NK-92 treated with Interleukin-12 subunit alpha and Interleukin-12 subunit beta, amount 100 ng/mL, for 24 hours (cell line): ENCODE data around the gene OR52M1.
A peak's percentile ranks its signal among the peaks of the same experiment; 100 is the strongest.
"Not testable (repeated sequence)": the region's sequence is repeated elsewhere in the genome, so short reads cannot be mapped to it uniquely, and the experiment has no call there.

Source experiments
- DNase-seq: peaks from one replicate; lab custom pipeline; 2025; lab: John Stamatoyannopoulos, UW

OR52M1 gene, protein sequence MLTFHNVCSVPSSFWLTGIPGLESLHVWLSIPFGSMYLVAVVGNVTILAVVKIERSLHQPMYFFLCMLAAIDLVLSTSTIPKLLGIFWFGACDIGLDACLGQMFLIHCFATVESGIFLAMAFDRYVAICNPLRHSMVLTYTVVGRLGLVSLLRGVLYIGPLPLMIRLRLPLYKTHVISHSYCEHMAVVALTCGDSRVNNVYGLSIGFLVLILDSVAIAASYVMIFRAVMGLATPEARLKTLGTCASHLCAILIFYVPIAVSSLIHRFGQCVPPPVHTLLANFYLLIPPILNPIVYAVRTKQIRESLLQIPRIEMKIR

DNA sequence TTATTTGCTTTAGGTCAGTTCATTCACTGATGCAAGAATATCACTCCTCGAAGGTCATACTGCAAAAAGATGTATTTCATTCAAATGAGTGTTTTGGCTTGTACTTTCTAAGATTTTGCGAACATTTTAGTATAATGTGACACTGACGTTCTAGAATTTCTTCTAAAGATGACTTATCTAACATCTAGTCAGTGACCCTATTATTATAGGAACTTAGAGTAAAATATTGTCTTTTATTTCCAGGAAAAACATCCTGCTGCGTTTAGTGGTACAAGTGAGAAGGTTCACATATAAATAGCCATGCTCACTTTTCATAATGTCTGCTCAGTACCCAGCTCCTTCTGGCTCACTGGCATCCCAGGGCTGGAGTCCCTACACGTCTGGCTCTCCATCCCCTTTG, at the start of gene OR52M1:
Gene OR52M1, plus strand, starts transcription at position 301 of the 400 bp plus-strand sequence. Its CDS starts 0 bp downstream, at position 301.
- DNase-seq = no peak

DNA sequence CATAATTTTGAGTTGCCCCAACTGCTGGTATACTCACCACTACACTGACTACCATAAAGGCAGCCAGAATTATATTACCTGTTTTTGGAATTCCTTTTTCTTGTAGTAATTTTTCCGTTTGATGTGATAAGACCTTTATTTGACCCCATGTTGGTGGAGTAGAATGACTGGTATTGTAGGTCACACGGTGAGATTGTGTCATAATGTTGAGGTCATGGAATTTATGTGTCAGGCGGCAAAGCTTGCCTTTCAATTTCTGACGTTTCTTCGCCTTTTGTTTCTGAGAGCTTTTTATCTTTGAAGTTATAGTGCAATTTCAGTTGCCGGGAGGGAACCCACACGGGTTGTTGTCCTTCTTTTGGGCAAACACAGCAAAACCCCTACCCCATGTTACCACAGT, 49.5 kb upstream of the OR52M1 start:
- no peak for DNase-seq

DNA sequence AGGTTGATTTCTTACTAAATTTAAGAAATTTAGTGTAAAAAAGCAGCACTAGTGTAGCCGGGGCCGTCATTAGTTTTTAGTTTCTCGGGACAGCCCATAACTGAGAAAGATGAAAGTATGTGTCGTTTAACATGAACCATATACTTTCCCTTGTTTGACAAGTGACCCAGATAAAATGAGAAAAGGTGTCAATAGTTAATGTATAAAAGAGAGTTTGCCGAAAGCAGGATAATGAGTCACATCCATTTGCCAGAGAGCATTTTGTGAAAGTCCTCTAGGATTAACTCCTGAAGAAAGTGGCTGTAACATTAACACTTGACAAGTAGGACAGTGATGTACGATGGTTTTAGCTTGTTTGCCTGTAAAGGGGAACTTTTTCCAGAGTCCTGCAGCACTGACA, 49.0 kb upstream of the OR52M1 start:
- DNase-seq = no peak

DNA sequence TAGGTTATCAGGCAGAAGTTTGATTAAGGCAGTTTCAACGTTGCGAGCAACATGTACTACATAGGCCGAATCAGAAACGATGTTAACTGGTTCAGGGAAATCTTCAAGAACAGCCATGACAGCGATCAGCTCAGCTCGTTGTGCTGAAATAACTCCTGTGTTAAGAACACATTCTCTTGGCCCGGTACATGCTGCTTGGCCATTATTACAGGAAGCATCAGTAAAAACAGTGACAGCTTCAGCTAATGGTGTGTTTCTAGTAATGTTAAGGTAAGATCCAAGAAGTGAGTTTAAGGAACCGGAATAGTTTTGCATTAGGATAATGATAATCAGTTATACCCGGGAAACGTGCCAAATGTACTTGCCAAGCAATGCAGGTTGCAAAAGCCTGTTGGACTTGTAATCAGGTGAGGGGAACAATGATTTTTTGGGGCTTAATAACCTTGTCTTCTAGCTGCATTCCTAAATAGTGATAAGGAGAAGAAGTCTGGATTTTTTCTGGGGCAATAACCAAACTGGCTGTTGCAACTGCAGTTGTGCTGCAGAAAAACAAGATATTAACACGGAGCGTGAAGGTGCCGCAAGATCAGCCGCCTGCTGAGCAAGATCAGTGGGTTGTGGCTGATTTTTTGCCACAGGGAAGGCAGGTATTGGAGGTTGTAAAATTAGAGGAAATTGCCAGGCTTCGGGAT, 48.3 kb upstream of the OR52M1 start:
- DNase-seq = no peak

DNA sequence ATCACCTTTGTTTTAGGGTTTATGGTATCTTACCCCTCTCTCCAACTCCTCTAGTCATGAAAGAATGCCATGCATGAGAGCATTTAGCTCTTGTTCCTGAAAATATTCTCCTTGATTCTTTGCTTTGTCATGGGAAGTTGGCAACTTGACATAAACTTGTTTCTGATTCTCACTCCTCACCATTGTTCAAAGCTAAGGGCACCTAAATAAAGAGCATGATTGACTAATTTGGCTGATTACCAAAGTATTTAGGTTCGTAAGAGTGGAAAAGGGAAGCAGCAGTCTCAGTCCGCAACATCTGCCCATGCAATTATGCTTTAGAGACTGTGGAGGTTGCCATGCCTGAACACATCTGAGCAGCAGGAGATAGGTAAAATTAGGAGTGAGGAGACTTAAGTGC, 36.1 kb upstream of the OR52M1 start:
- no peak for DNase-seq

DNA sequence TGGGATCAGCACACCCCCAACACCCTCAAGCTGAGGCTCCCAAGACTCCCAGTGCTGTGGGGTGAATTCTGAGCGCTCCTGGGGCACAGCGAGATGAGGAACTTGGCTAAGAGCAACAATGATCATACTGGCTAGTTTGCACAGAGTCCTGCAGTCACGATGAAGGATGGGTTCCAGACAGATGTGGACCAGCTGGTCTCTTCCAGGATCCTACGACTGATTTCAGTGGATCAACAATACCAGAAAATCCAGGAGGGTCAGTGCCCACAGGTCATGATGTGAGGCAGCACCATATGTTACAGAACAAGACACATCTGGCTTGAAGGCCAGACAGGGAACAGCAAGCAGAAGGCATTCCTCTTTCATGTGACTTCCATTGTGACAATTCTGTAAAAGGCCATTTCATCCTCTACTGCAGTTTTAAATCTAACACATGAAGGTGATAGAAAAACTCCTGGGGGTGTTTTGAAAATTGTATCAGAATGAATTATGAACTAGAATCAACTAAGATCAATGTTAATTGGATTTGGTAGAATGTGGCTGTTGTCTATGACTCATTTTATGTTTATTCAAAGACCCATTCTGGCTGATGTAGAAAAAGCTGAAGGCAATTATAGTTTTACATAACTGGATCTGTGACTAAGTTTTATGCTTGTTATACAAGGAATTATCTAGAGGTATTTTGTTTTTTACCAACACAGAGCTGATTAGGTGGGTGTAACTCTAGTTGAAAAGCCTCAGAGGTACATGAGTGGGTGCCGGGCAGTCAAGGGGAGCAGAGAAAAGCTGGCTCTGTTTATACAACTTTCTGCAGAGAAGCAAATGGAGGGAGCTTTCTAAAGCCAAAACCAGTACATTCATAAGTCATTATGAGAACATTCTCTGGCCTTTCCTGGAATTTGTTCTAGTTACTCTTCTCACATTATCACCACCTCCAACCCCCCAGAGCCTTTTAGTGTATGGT, 33.4 kb upstream of the OR52M1 start:
- DNase-seq = no peak

DNA sequence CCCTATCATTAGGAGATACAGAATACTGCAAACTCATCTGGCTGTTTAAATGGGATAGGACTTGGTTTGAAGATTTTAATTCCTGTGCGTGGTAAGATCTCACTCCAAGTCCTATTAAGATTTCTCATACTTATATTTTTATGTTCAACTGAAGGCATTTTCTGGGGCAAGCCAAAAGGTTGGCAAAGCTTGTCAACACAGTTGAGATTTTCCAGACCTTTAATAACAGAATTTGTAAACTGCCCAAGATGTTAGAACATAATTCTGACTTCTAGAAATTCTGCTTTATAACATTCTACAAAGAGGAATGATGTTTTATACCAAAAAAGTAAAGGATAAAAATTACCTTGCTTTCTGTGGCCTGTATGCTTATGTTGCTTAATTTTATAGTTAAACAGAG, 30.8 kb upstream of the OR52M1 start:
- DNase-seq = no peak

DNA sequence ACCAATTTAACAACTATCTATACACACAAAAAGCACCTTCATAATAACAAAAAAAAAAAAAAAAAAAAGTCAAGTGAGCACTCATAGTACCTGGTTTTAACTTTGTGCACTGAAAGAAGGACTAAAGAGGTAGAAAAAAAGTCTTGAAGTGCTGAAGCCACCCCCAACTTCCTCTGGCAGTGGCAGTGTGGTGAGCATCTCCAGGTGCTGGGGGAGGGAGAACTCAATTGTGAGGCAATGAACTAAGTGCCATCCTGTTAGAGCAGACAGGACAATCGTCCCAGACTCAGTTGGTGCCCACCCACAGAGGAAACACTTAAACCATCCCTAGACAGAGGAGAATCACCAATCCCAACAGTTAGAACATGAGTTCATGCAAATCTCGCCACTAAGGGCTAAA, 22.7 kb upstream of the OR52M1 start:
- DNase-seq = no peak

DNA sequence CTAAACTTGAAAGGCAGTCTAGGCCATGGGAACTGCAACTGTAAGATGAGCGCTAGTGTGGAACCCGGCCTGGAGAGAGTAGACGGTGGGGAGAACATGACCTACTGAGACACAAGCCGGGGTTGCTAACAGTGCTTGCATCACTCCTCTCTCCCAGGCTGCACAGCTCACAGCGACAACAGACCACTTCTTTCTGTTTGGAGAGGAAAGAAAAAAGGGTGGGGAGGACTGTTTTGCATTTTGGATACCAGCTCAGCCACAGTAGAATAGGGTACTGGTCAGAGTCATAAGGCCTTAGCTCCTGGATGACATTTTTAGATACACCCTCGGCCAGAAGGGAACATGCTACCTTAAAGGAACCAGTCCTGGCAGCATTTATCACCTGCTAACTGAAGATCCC, 22.2 kb upstream of the OR52M1 start:
- no peak for DNase-seq

DNA sequence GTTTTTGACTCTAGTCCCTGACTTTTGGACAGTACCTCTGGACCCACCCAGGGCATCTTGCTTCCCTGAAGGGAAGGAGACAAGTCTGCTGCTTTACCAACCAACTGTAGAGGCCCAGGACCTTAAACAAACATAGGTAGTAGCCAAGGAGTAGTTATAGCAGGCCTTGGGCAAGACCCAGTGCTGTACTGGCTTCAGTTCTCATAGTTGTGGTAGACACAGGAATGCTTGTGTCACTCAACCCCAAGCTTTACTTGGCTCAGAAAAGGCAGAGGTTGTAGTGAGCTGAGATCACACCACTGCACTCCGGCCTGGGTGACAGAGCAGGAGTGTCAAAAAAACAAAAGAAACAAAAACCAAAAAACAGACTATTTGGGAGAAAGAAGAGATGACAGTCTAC, 21.3 kb upstream of the OR52M1 start:
- no peak for DNase-seq

DNA sequence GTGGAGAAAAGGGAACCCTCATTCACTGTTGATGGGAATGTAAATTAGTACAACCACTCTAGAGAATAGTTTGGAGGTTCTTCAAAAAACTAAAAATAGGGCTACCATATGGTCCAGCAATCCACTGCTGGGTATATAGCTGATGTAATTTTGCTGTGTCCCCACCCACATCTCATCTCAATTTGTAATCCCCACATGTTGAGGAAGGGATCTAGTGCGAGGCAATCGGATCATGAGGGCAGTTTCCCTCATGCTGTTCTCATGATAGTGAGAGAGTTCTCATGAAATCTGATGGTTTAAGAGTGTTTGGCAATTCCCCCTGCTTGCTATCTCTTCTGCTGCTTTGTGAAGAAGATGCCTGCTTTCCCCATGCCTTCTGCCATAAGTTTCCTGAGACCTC, 17.1 kb upstream of the OR52M1 start:
- DNase-seq = no peak

DNA sequence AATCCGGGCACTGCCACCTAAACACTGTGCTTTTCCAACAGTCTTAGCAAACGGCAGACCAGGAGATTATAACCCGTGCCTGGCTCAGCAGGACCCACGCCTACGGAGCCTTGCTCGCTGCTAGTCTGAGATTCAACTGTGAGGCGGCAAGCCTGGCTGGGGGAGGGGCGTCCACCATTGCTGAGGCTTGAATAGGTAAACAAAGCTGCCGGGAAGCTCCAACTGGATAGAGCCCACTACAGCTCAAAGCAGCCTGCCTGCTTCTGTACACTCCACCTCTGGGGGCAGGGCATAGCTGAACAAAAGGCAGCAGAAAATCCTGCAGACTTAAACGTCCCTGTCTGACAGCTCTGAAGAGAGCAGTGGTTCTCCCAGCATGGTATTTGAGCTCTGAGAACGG, 13.3 kb upstream of the OR52M1 start:
- not testable (repeated sequence) for DNase-seq

DNA sequence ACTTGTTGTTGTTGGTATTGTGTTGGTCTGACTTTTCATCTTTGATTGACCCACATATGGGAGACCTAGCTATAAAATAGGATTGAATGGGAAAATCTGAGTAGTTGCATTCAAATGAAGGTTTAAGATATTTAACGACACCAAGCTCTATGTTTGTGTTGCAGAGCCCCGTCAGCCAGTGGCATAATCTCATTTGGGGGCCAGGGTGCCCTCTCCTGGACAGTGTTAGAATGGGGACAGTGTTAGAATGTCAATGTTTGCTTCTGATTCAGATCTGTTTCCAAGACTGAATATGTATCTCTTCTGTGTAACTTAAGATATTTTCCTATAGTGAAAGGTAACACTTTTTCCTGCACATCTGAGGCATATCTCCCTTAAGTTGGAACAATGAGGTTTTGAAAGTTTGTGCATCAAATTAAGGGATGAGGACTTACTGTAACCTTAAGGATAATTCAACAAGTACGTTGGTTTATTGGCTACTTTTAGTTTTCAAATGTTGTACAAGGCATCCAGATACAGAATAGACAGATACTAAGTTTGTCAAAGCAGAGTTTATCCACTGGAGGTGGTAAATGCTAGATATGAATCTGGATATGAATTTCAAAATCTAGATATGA, 5.3 kb upstream of the OR52M1 start:
- peak; percentile 6 for DNase-seq

DNA sequence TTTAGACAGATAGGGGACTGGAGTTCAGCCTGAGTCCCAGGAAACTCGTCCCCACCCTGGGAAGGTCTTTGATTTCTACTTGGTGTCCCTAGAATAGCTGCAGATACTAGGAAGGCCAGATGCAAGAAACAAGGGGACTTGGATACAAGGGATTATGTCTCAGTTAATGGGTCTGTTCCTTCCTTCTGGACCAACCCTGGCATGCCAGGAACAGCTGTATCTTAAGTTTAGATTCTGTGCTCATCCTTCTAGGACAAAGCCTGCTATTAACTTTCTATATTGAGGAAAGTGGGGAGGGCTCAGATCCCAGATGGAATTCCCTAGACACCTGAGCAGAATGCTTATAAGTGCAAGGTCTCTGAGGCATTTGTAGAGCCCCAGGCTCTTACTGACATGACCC, 3.9 kb upstream of the OR52M1 start:
- DNase-seq = no peak

DNA sequence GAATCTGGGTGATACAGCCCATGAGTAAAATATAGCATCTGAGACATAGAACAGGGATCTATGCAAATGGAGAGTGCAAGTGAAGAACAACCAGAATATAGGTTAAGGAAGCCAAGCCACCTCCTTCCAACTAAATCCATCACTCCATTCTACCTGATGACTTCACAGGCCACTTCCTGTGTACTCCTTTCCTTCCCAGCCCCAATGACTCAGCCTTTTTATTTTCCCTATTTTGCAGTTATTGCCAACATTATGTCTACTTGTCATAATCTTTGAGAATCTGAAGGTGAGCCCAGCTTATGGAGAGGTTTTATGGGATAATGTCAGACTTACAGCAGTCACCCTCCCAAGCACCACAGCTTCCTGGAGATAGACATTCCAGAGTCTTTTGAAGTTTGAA, 1.4 kb upstream of the OR52M1 start:
- DNase-seq = no peak

DNA sequence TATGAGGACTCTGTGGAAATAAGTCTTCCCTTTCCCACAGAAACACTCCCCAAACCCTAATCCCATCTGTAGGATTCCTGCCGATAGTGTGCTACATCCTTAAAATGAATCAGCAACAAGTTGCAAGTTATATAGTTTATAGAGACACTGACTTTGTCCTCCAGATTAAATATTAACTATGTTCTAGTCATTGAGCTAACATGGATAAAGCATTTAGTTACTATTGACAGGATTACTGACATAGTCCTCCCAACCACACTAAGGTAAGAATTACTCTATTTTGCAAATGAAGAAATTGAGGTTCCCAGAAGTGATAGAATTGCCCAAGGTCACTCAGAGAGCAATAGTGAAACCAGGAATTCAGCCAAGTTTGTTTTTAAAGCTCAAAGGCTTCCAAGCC, 1.9 kb downstream of the OR52M1 start:
- no peak for DNase-seq

DNA sequence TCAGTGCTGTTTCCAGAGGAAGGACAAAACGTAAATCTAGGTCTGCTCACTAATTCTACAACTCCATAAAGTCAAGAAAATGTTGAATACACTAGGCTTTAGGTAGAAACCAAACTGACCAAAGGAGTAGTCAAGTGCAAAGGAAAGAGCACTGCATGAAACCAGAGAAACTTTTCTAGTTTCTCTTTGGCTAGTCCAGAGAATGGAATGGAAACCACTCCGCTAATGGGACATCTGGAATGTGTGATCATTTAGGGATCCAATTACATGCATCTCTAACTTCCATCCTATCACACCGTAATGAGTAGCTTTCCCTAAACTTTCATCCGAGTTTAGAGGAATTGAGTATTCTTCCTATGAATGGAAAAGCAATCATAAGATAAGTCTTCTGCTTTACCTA, 2.4 kb downstream of the OR52M1 start:
- no peak for DNase-seq

DNA sequence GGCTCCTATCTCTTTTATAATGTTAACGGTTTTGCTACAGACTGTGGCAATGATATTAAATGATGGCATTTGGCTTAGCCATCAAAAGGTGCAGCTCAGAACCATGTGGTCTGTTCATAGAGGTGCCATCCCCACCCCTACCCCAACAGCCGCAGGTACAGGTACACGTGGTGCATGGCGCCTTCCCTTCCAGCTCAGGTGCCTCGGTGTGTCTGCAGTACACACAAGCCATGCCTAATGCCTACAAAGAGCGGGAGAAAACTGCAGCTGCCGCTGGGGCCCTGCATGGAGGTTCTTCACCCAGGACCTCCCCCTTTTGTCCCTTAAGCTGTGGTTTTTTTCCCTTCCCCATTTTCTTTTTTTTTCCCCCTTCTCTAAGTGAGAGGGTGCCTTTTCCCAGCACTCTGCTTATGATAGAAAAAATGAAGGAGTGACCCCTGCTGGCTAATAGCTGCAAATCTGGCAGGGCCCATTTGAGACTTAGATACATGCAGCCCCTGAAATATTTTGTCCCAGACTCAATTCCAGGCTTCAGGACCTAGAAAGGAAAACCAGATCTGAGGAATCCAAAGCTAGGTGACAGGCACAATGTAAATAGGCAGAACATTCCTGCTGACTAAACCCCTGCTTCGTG, 6.5 kb downstream of the OR52M1 start:
- DNase-seq = no peak

DNA sequence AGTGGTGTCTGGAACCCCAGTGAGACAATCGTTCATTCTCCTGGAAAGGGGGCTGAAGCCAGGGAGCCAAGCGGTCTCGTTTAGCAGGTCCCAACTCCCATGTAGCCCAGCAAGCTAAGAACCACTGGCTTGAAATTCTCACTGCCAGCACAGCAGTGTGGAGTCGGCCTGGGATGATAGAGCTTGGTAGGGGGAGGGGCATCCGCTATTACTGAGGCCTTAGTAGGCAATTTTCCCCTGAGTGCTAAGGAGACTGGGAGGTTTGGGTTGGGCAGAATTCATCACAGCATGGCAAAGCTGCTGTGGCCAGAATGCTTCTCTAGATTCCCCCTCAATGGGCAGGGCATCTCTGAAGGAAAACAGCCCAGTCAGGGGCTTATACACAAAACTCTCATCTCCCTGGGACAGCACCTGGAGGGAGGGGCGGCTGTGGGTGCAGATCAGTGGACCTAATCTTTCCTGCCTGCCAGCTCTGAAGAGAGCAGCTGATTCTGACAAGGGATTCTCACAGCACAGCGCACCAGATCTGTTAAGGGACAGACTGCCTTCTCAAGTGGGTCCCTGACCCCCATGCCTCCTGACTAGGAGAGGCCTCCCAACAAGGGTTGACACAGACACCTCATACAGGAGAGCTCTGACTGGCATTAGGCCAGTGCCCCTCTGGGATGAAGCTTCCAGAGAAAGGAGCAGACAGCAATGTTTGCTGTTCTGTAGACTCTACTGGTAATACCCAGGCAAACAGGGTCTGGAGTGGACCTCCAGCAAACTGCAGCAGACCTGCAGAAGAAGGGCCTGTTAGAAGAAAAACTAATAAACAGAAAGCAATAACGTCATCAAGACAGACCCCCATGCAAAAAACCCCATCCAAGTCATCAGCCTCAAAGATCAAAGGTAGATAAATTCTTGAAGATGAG, 14.8 kb downstream of the OR52M1 start:
- no peak for DNase-seq

DNA sequence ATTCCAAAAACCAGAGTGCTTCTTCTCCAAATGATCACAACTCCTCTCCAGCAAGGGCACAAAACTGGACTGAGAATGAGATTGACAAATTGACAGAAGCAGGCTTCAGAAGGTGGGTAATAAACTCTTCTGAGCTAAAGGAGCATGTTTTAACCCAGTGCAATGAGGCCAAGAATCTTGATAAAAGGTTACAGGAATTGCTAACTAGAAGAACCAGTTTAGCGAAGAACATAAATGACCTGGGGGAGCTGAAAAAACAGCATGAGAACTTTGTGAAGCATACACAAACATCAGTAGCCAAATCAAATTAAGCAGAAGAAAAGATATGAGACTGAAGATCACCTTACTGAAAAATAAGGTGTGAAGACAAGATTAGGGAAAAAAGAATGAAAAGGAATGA, 15.5 kb downstream of the OR52M1 start:
- DNase-seq = no peak

DNA sequence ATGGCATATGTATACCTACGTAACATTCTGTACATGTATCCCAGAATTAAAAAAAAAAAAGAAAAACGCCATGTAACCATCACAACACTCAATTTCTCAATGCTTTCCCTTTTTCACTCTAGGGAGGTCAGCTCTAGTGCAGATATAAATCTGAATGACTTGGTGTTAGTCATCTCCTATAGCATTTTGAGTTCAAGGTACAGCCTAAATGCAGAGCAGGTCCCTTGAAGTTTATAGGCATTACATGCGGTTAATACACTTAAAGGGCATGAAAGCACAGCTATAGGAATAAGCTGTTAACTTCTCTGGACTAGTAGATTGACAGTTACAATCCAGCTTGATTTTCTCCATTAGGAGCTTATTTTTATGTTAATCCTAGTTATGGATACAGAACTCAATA, 20.4 kb downstream of the OR52M1 start:
- no peak for DNase-seq
